Vagina (tissue), 2 donors: ENCODE results near the gene CCDC57. TPM values are rescaled to one million over a fixed set of nuclear protein-coding genes. Genes with fewer than 3 reads are reported as not detected.

Experiments
- DNase-seq, 2 donors: peaks; one replicate each; pipeline ENCODE4 v3.0.0-alpha.2; 2017; ENCODE audit errors: extremely low spot score in 2 of 2
- H3K27ac ChIP-seq: fragments of 200-600 bp; sonication (generic); one replicate; pipeline ENCODE4 v1.5.1; 2019
- H3K27me3 ChIP-seq: fragments of 200-600 bp; sonication (generic); one replicate; pipeline ENCODE4 v1.5.1; 2019
- H3K36me3 ChIP-seq, 2 donors: fragments of 200-600 bp; sonication (generic); one replicate each; pipeline ENCODE4 v1.5.1; 2017 to 2019
- H3K4me1 ChIP-seq: fragments of 200-600 bp; sonication (generic); one replicate; pipeline ENCODE4 v1.5.1; 2019
- H3K4me3 ChIP-seq, 2 donors: fragments of 200-600 bp; sonication (generic); 1 replicate in 1 of 2; 2 replicates in 1 of 2; pipeline ENCODE4 v1.5.1; 2016 to 2019
- H3K9me3 ChIP-seq: fragments of 200-600 bp; sonication (generic); one replicate; pipeline ENCODE4 v1.5.1; 2019
- POLR2A ChIP-seq, 2 donors: fragments of 450-650 bp; IDR thresholded peaks; one replicate each; pipeline ENCODE4 v1.6.1; 2017; ENCODE audit warnings: antibody characterized with exemption in 2 of 2, mild to moderate bottlenecking in 2 of 2, moderate library complexity in 2 of 2
- POLR2AphosphoS5 ChIP-seq, 2 donors: sonication (generic); formaldehyde crosslinking; IDR thresholded peaks; one replicate each; pipeline ENCODE4 v1.9.0; 2017; ENCODE audit warnings: antibody characterized with exemption in 2 of 2, mild to moderate bottlenecking in 2 of 2, low read depth in 1 of 2; ENCODE audit not compliant: insufficient read depth in 1 of 2
- intact Hi-C: fragments of 100-400 bp; cut with DNase I; formaldehyde crosslinking; loops from one replicate; pipeline ENCODE4 v1.15.1; 2023
- total RNA-seq: library from RNA; depleted of rRNA; stranded (reverse); fragments of >200 nt; gene quantifications from one replicate; pipeline ENCODE4 v1.2.3, GENCODE V29; 2016
- TF ChIP-seq, protein P1 (sequence below), 3 experiments: fragments of 450-650 bp in 2 of 3; fragments of 200-600 bp in 1 of 3; sonication (generic) in 1 of 3; IDR thresholded peaks; one replicate each; pipeline ENCODE4 v1.5.1; 2017 to 2019; ENCODE audit warnings: antibody characterized with exemption in 3 of 3, mild to moderate bottlenecking in 2 of 3, moderate library complexity in 2 of 3

The CCDC57 gene
- total RNA-seq, 1 donor from 2014 or later, result 26.5 TPM

DNA sequence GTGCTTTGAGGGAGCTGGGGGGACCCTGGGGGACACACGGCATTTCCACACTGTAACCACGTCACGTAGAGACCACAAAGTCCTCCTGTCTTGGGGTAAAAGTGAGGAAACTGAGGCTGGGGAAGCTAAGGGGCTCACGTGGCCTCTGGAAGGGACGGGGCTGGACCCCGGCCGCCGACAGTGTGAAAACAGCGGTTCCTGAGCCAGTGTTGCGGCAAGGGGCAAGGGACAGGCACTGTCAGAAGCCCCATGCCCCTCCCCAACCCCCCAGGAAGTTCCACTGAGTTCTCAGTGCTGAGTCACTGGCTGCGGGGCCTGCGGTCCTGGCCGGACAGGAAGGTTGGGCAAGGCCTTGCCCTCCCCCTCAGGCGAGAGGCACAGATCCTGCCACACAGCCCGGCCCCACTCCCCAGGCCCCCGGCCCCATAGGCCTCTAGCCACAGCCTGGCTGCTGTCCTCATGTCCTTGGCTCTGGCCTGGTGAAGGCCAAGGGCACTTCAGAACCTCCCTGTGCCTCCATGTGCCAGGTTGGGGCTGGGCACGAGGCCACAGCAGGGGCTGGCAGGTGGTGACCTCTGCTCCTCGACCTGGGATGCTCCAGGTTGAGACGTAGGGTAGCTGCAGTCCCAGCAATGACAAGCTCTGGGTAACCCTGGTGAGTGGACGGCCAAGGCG is 5.0 kb upstream of the CCDC57 start:
- peak overlapping the region; percentile 33 for H3K27ac ChIP-seq
- no peaks in the 10 kb centered on the region for H3K27me3 ChIP-seq
- TF ChIP-seq POLR2A (IDR thresholded peaks at IDR 0.05) (no peak), POLR2AphosphoS5 (IDR thresholded peaks at IDR 0.05; ENCODE audit: insufficient read depth in 1 of 2, low read depth in 1 of 2) (no peak)
- TF ChIP-seq, protein P1, sequence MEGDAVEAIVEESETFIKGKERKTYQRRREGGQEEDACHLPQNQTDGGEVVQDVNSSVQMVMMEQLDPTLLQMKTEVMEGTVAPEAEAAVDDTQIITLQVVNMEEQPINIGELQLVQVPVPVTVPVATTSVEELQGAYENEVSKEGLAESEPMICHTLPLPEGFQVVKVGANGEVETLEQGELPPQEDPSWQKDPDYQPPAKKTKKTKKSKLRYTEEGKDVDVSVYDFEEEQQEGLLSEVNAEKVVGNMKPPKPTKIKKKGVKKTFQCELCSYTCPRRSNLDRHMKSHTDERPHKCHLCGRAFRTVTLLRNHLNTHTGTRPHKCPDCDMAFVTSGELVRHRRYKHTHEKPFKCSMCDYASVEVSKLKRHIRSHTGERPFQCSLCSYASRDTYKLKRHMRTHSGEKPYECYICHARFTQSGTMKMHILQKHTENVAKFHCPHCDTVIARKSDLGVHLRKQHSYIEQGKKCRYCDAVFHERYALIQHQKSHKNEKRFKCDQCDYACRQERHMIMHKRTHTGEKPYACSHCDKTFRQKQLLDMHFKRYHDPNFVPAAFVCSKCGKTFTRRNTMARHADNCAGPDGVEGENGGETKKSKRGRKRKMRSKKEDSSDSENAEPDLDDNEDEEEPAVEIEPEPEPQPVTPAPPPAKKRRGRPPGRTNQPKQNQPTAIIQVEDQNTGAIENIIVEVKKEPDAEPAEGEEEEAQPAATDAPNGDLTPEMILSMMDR (IDR thresholded peaks at IDR 0.05), result no peak
- H3K9me3 ChIP-seq, result no peaks in the 10 kb centered on the region
- H3K36me3 ChIP-seq, result no peaks in the 10 kb centered on the region
- intact Hi-C loops, result no loop called here
- H3K4me3 ChIP-seq, result no peak overlapping the region
- H3K4me1 ChIP-seq, result peaks cover 37% of the 10 kb centered on the region
- DNase-seq, result peak in 1 of 2 donors; percentile 85

DNA sequence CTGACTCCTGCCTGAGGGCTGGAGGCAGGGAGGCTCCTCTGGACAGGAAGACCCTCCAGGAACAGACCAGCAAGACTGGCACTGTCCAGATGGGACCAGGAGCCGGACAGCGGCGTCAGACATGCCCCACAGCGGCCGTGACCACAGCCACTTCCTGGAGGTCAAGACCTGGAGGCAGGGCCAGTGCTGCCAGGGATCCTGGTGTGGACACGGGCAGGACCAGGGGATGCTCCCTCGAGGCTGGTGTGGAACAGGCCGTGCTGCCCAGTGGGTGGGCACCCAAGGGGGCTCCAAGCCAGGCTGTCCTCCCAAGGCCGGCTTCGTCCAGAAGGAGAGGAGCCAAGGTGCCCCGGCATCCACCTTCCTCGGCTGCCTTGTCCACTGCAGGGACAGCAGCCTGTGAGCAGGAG is 4.5 kb upstream of the CCDC57 start:
- peak overlapping the region; percentile 33 for H3K27ac ChIP-seq
- peaks cover 38% of the 10 kb centered on the region for H3K4me1 ChIP-seq
- H3K9me3 ChIP-seq, result no peaks in the 10 kb centered on the region
- DNase-seq, result no peak
- intact Hi-C loops, result no loop called here
- no peak overlapping the region for H3K4me3 ChIP-seq
- H3K27me3 ChIP-seq, result no peaks in the 10 kb centered on the region
- H3K36me3 ChIP-seq, result no peaks in the 10 kb centered on the region
- TF ChIP-seq POLR2A (IDR thresholded peaks at IDR 0.05) (no peak), POLR2AphosphoS5 (IDR thresholded peaks at IDR 0.05; ENCODE audit: insufficient read depth in 1 of 2, low read depth in 1 of 2) (no peak)
- TF ChIP-seq, protein P1 (IDR thresholded peaks at IDR 0.05), result no peak

DNA sequence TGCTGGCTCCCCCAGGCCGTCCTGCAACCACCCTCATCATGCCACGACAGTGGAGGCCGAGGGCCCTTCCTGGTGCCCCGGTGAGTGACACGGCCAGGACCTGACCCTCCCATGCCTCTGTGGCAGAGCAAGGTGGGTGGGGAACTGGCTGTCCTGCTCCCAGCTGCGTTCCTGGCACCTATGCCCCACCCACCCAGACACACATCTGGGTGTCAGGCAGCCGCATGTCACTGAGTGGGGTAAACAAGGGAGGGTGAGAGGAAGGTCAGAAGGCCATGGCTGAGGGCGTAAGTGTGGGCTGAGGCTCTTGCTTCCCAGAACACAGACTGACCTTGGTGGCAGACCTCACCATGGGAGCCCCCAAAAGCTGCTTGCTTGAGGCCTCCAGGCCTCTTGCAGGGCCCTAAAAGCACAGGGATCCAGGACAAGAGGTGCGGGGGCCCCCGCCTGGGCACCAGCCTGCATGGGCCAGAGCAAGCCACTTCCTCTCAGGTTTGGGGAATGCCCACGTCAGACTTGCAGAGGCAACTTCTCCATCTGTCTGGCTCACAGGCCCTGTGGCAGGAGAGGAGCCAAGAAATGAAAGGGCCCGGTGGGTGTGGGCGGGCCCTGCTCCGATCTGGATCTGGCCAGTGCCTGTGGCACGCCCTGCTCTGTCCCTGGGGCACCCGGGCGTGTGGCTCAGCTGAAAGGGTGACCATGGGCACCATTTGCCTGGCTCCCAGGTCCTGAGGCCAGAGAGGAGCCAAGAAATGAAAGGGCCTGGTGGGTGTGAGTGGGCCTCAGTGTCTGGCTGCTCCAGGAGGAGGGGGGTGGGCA is 3.9 kb upstream of the CCDC57 start:
- Histone ChIP-seq H3K4me3 (no peak overlapping the region), H3K9me3 (no peaks in the 10 kb centered on the region), H3K36me3 (no peaks in the 10 kb centered on the region), H3K4me1 (peaks cover 44% of the 10 kb centered on the region), H3K27me3 (no peaks in the 10 kb centered on the region), H3K27ac (peak overlapping the region; percentile 33)
- intact Hi-C loops, result no loop called here
- DNase-seq, result no peak
- TF ChIP-seq, protein P1 (IDR thresholded peaks at IDR 0.05), result no peak
- TF ChIP-seq POLR2AphosphoS5 (IDR thresholded peaks at IDR 0.05; ENCODE audit: insufficient read depth in 1 of 2, low read depth in 1 of 2) (peak in 1 of 2 donors; percentile 43), POLR2A (IDR thresholded peaks at IDR 0.05) (no peak)

DNA sequence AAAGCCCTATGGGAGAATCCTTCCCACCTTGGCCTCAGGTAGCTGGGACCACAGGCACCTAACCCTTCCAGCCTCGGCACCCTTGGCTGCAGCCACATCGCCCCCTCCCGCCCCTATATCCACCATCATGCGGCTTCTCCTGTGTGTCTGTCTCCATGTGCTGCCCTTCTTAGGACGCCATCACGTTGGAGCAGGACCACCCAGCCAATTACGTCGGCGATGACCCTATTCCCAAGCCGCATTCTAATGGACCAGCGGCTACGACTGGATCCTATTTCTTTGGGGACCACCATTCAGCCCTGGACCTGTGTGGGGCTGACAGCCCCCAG is 3.3 kb upstream of the CCDC57 start:
- H3K27me3 ChIP-seq, result no peaks in the 10 kb centered on the region
- DNase-seq, result no peak
- H3K27ac ChIP-seq, result peak overlapping the region; percentile 33
- TF ChIP-seq POLR2A (IDR thresholded peaks at IDR 0.05), result no peak
- TF ChIP-seq, protein P1 (IDR thresholded peaks at IDR 0.05), result no peak
- no peak for TF ChIP-seq POLR2AphosphoS5 (IDR thresholded peaks at IDR 0.05; ENCODE audit: insufficient read depth in 1 of 2, low read depth in 1 of 2)
- H3K4me3 ChIP-seq, result no peak overlapping the region
- H3K9me3 ChIP-seq, result no peaks in the 10 kb centered on the region
- no peaks in the 10 kb centered on the region for H3K36me3 ChIP-seq
- intact Hi-C loops, result no loop called here
- peaks cover 48% of the 10 kb centered on the region for H3K4me1 ChIP-seq
